K562 (cell line): ENCODE measurements around the gene WWOX. TPM values are rescaled to one million over a fixed set of nuclear protein-coding genes. Genes with fewer than 3 reads are reported as not detected.
"Not testable (repeated sequence)": the region's sequence is repeated elsewhere in the genome, so short reads cannot be mapped to it uniquely, and the experiment has no call there.

ENCODE experiments used
- ATAC-seq: fragments of 200-7000 bp; cut with Tn5 transposase; 3 replicates; pipeline ENCODE4 v1.9.1; 2020; ENCODE audit warnings: moderate library complexity
- BruUV-seq: library from RNA; stranded (reverse); fragments of 400-500 nt; replicated peaks from 2 replicates; lab custom pipeline; 2021; lab: Mats Ljungman, UMichigan
- CTCF ChIA-PET: fragments of 300-600 bp; formaldehyde crosslinking; extraction: SDS; loops from one replicate; lab custom pipeline; 2021; ENCODE audit warnings: low intra/inter-chr PET ratio; lab: Yijun Ruan, JAX
- POLR2A ChIA-PET: fragments of 300-600, 350-650 bp; sonication (Branson Sonifier 250); formaldehyde crosslinking; extraction: SDS; loops from one replicate; lab custom pipeline; 2021; ENCODE audit warnings: antibody characterized with exemption, inconsistent platforms; lab: Yijun Ruan, JAX
- DNase-seq, 4 experiments: peaks; one replicate each; pipeline versions ENCODE4 v3.0.0 to v3.0.0-alpha.2; 2011 to 2018; ENCODE audit warnings: low spot score in 3 of 4, mixed read lengths in 3 of 4; ENCODE audit errors: extremely low read depth in 1 of 4
- FAIRE-seq: peaks from 2 replicates; lab custom pipeline; 2011; peaks lifted over from hg19 to GRCh38; lab: Jason Lieb, UNC
- H2AFZ ChIP-seq: 2 replicates; pipeline ENCODE4 v1.6.0; 2011; ENCODE audit warnings: low read depth, low read length, control low read depth, inconsistent platforms
- H3K27ac ChIP-seq: fragments of 200-600 bp; 3 replicates; pipeline ENCODE4 v1.8.0; 2011; ENCODE audit warnings: low read depth, mild to moderate bottlenecking, control low read depth, inconsistent platforms, low read length, moderate library complexity, mixed read lengths; ENCODE audit errors: extremely low read depth
- H3K27me3 ChIP-seq, 2 experiments: fragments of 300-600 bp in 1 of 2; 2 replicates in 1 of 2; 3 replicates in 1 of 2; pipeline versions ENCODE4 v1.6.0 to v1.8.0; 2011; ENCODE audit warnings: inconsistent platforms in 2 of 2, low read length in 2 of 2, mild to moderate bottlenecking in 1 of 2, mixed read lengths in 1 of 2, moderate library complexity in 1 of 2; ENCODE audit not compliant: control insufficient read depth in 2 of 2, insufficient read depth in 2 of 2
- H3K36me3 ChIP-seq: fragments of 300-600 bp; 3 replicates; pipeline ENCODE4 v1.8.0; 2011; ENCODE audit warnings: mild to moderate bottlenecking, low read length, inconsistent platforms; ENCODE audit not compliant: control insufficient read depth, insufficient read depth
- H3K4me1 ChIP-seq, 2 experiments: fragments of 200-600 bp in 1 of 2; replicated peaks in 1 of 2; 2 replicates in 1 of 2; 3 replicates in 1 of 2; pipeline versions ENCODE4 v1.5.1 to v1.8.0; 2011; ENCODE audit warnings: inconsistent platforms in 2 of 2, low read length in 2 of 2, mild to moderate bottlenecking in 1 of 2, mixed read lengths in 1 of 2, moderate library complexity in 1 of 2; ENCODE audit not compliant: control insufficient read depth in 2 of 2, insufficient read depth in 2 of 2
- H3K4me2 ChIP-seq: 2 replicates; pipeline ENCODE4 v1.6.1; 2011; ENCODE audit warnings: low read length, control low read depth, inconsistent platforms, mixed read lengths; ENCODE audit not compliant: insufficient read depth
- H3K4me3 ChIP-seq: fragments of 200-600 bp; sonication (generic), shearing (Covaris generic); 2 replicates; pipeline ENCODE4 v1.5.1; 2016; ENCODE audit warnings: control low read depth, inconsistent platforms
- H3K79me2 ChIP-seq: fragments of 200-600 bp; 3 replicates; pipeline ENCODE4 v1.8.0; 2011; ENCODE audit warnings: low read length, inconsistent platforms; ENCODE audit not compliant: control insufficient read depth, insufficient read depth
- H3K9ac ChIP-seq, 2 experiments: 2 replicates each; pipeline versions ENCODE4 v1.6.0 to v1.6.1; 2011; ENCODE audit warnings: low read depth in 2 of 2, low read length in 2 of 2, control low read depth in 1 of 2, inconsistent platforms in 1 of 2, mild to moderate bottlenecking in 1 of 2, mixed read lengths in 1 of 2; ENCODE audit not compliant: insufficient read depth in 1 of 2
- H3K9me1 ChIP-seq: one replicate; pipeline ENCODE4 v1.6.0; 2011; ENCODE audit warnings: inconsistent platforms, mild to moderate bottlenecking, low read length, moderate library complexity; ENCODE audit not compliant: control insufficient read depth, insufficient read depth
- H3K9me3 ChIP-seq: replicated peaks from 2 replicates; pipeline ENCODE4 v1.5.1; 2011; ENCODE audit warnings: low read depth, low read length, inconsistent platforms; ENCODE audit not compliant: control insufficient read depth, insufficient read depth
- H4K20me1 ChIP-seq: replicated peaks from 2 replicates; pipeline ENCODE4 v1.6.1; 2011; ENCODE audit warnings: low read length, inconsistent platforms, mixed read lengths; ENCODE audit not compliant: control insufficient read depth, insufficient read depth
- MTA2 ChIP-seq: fragments of 450-650 bp; IDR thresholded peaks from 2 replicates; pipeline ENCODE4 v1.6.1; 2016; ENCODE audit warnings: low read depth
- RBM34 ChIP-seq: fragments of 200-400 bp; formaldehyde crosslinking; IDR thresholded peaks from 2 replicates; pipeline ENCODE4 v1.6.1; 2018; ENCODE audit warnings: low read length, borderline replicate concordance; ENCODE audit not compliant: insufficient read depth
- WGBS: fragments of 100-300 bp; shearing (Covaris generic); methylation state at CpG from one replicate; pipeline ENCODE4 v1.1.6; 2016; ENCODE audit warnings: low coverage, mixed read lengths; ENCODE audit not compliant: insufficient coverage; ENCODE audit errors: missing lambda C conversion rate; 5-methylcytosine and 5-hydroxymethylcytosine counted together
- in situ Hi-C: fragments of 300-500 bp; cut with MboI; formaldehyde crosslinking; loops from 4 replicates; pipeline ENCODE4 v1.15.0; 2018; ENCODE audit warnings: inconsistent platforms, mixed read lengths
- intact Hi-C: fragments of 100-400 bp; cut with micrococcal nuclease; formaldehyde crosslinking; loops from 2 replicates; pipeline ENCODE4 v1.14.2; 2022
- polyA plus RNA-seq, 8 experiments: library from polyadenylated mRNA; depleted of rRNA in 4 of 8; stranded (reverse) in 5 of 8; unstranded in 3 of 8; fragments of >200 nt; fragmentation: Nextera tagmentation in 2 of 8; fragmentation: Illumina TruSeq in 1 of 8; extraction: Ambion mirVana in 2 of 8; extraction: Trizol in 1 of 8; gene quantifications; 2 replicates each; pipeline versions ENCODE4 v1.2.1 to v1.2.3, GENCODE V29; 2011 to 2014; ENCODE audit warnings: inconsistent platforms in 1 of 8, missing spikeins in 1 of 8
- total RNA-seq, 7 experiments: library from RNA; depleted of rRNA in 6 of 7; stranded (reverse); fragments of >200 nt in 6 of 7; fragmentation: Illumina TruSeq in 2 of 7; extraction: Trizol in 2 of 7; gene quantifications; 2 replicates each; pipeline versions ENCODE4 v1.2.1 to v1.2.3, GENCODE V29; 2011 to 2021; ENCODE audit warnings: low replicate concordance in 1 of 7

Gene WWOX
- total and polyA plus RNA-seq, 9 of the 15 experiments (the other 6 are each of a cell fraction or from before 2014, with no cell fraction given) = 1.6 to 22.7 (median 8.1) TPM

- no peak for ATAC-seq
- intact Hi-C loops = no loop called here
- H3K4me1 ChIP-seq = no peaks in the 10 kb centered on the region
- H3K36me3 ChIP-seq = no peaks in the 10 kb centered on the region
- FAIRE-seq = no peak
- H3K9me3 ChIP-seq = no peaks in the 10 kb centered on the region
- TF ChIP-seq MTA2 = no peak
- no peak for TF ChIP-seq RBM34
- TF ChIP-seq, all 486 proteins: peak for 0
- 2% methylated on average over 9 of the region's 9 CpGs for WGBS
- no peak overlapping the region for H3K27ac ChIP-seq
- no peak for DNase-seq
- H4K20me1 ChIP-seq = no peaks in the 10 kb centered on the region
- in situ Hi-C loops = no loop called here
- peaks cover 9 to 16% of the 10 kb centered on the region in 2 experiments; a peak in 4 of 5 replicates for H3K27me3 ChIP-seq
- CTCF ChIA-PET = no interaction called here
- H3K4me2 ChIP-seq = no peak overlapping the region
- no peak overlapping the region for H2AFZ ChIP-seq
- POLR2A ChIA-PET = interaction anchor here (0.7 kb wide), 1 partner anchor 19 kb away, joined by 4 read pairs; no protein-coding TSS in a partner anchor
- H3K9ac ChIP-seq = no peak overlapping the region
- H3K9me1 ChIP-seq = no peaks in the 10 kb centered on the region
- no TSS peak for BruUV-seq
- H3K79me2 ChIP-seq = no peaks in the 10 kb centered on the region
- H3K4me3 ChIP-seq = no peak overlapping the region
These were observed 41.5 kb upstream of the WWOX start for GRCh38 chr16:78057803-78058564.

- 17% methylated on average over 23 of the region's 25 CpGs for WGBS
- in situ Hi-C loops, H3K79me2 ChIP-seq, H2AFZ ChIP-seq, H3K4me2 ChIP-seq, H3K9me3 ChIP-seq, H3K4me3 ChIP-seq, ATAC-seq, H3K27ac ChIP-seq, H3K4me1 ChIP-seq, FAIRE-seq, H3K9me1 ChIP-seq, CTCF ChIA-PET, BruUV-seq, H3K36me3 ChIP-seq, intact Hi-C loops, DNase-seq, H3K9ac ChIP-seq, H4K20me1 ChIP-seq: not testable (repeated sequence)
- POLR2A ChIA-PET = interaction anchor here (0.6 kb wide), 1 partner anchor 1169 kb away, joined by 3 read pairs; no protein-coding TSS in a partner anchor
- peaks cover 9 to 16% of the 10 kb centered on the region in 2 experiments; a peak in 4 of 5 replicates for H3K27me3 ChIP-seq
These were observed 39.6 kb upstream of the WWOX start for GRCh38 chr16:78059806-78060205.
